Astrocyte of the spinal cord (primary cell): ENCODE data around the gene CLCNKB.

Experiments used
- DNase-seq: peaks from one replicate; pipeline ENCODE4 v3.0.0; 2011; ENCODE audit warnings: low read depth, low spot score
- H3K4me3 ChIP-seq: 2 replicates; pipeline ENCODE4 v1.5.1; 2011; ENCODE audit warnings: low read depth, mild to moderate bottlenecking, low read length, moderate library complexity
- in situ Hi-C: cut with HindIII; loops from 2 replicates; pipeline ENCODE4 v1.10.0; 2017; ENCODE audit warnings: low sequenced_read_pairs
- TF ChIP-seq, protein P1 (sequence below): IDR thresholded peaks from 2 replicates; pipeline ENCODE4 v1.5.1; 2012; ENCODE audit warnings: low read depth, mild to moderate bottlenecking, low read length, inconsistent platforms

CLCNKB gene

GRCh38 chr1:16015491-16015890, 28.1 kb upstream of the CLCNKB start:
- H3K4me3 ChIP-seq, result no peak overlapping the region
- no peak for DNase-seq
- in situ Hi-C loops, result no loop called here
- TF ChIP-seq, protein P1, sequence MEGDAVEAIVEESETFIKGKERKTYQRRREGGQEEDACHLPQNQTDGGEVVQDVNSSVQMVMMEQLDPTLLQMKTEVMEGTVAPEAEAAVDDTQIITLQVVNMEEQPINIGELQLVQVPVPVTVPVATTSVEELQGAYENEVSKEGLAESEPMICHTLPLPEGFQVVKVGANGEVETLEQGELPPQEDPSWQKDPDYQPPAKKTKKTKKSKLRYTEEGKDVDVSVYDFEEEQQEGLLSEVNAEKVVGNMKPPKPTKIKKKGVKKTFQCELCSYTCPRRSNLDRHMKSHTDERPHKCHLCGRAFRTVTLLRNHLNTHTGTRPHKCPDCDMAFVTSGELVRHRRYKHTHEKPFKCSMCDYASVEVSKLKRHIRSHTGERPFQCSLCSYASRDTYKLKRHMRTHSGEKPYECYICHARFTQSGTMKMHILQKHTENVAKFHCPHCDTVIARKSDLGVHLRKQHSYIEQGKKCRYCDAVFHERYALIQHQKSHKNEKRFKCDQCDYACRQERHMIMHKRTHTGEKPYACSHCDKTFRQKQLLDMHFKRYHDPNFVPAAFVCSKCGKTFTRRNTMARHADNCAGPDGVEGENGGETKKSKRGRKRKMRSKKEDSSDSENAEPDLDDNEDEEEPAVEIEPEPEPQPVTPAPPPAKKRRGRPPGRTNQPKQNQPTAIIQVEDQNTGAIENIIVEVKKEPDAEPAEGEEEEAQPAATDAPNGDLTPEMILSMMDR, result no peak

DNA sequence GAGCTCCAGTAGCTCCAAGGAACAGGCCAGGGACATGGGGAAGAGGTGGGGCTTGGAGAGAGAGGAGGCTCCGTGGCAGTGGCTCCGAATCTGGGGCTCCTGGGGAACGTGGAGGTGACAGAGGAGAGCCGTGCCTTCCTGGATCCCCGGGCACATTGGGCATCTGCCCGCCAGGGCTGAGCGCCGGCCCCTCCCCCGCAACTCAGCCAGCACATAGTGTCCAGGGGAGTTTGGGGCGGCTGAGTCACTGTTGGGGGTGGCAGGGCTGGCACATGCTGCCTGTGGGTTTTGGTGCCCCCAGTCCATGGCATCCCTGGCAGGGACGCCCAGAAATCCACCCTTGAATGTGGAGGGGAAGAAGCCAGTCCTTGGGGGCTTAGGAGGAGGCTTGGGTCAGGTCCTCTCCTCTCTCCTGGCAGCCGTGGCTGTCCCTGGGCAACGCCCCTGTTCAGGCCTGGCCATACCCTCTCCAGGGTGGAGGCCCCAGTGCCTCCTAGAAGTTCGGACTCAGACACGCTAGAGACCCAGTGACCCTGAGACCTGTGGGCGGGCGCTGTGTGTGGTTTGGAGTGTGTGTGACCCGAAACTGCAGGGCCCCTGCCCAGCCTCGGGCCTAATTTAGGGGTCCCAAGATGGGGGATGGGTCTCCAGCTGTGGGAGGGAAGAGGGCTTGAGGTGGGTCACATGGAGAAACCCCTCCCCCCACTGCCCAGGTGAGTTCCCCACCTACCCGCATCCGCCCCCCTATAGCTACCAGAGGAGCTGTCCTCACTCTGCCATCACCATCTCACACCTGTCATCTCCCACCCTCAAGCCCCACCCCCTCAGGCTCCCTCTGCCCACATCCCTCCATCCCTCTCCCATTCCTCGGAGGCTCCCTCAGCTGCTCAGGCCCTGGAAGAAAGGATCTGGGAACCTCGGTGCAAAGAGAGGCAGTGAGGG, 27.4 kb upstream of the CLCNKB start:
- in situ Hi-C loops, result no loop called here
- TF ChIP-seq, protein P1, result no peak
- no peak overlapping the region for H3K4me3 ChIP-seq
- no peak for DNase-seq

DNA sequence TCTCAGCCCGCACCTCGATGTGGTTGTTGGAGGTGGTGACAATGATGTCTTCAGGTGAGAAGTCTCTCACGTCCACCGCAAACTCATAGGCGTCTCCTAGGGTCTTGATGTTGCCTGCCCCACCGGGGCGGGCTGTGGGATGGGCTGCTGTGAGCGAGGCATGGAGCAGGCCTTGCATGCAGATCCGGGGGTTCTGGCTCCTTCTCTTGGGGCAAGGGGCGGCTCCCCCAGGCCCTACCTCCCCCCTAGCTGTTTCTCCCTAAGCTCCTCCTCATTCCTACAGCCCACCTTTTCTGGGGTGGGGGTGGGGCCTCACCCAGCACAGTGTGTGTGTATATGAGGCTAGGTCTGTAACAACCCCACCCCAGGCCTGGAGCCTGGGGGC, 26.5 kb upstream of the CLCNKB start:
- no peak for DNase-seq
- in situ Hi-C loops, result no loop called here
- H3K4me3 ChIP-seq, result no peak overlapping the region
- TF ChIP-seq, protein P1, result no peak

DNA sequence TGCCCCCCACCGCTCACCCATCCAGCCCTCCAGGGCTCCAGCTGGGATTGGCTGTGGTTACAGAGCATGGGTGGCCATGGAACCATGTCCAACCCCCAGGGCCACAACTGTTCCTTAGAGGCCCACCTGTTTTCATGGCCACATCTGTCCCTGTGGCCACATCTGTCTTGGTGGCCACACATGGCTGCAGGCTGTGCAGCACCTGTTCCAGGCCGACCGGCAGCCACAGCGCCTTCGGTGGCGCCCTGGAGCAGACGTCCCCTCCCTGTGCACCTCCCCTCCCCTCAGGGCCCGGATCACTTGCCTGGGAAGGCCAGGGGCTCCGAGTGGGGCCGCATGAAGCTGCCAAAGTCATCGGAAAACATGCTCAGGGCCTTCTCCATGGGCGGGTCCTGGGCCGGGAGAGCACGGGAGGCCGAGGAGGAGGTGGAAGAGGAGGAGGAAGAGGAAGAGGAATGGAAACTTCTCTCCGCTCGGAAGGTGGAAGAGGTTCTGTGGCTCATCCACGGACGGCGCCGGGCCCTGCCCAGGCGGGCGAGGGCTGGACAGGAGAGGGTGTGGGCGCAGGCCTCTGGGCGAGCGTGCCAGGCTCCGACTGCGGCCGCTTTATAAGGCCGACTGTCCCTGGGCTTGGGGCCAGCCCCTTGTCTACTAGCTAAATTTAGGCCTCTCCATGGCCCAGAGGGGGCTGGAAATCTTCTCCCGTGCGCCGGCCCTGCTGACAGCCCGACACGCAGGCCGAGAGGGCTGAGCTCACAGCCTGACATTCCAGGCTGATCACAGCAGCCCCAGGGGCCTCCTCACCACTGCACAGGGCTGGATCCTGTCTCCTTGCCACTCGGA, 25.9 kb upstream of the CLCNKB start, which contains the start of gene HSPB7:
Gene HSPB7 (minus strand): TSS at position 583 of the 843 bp plus-strand sequence. CDS start 80 bp downstream, at position 503.
- TF ChIP-seq, protein P1, result peak; percentile 2
- no peak within 1 kb of the TSS for H3K4me3 ChIP-seq
- in situ Hi-C loops, result no loop called here
- peak; percentile 30 for DNase-seq

GRCh38 chr1:16018308-16018707, 25.3 kb upstream of the CLCNKB start:
- H3K4me3 ChIP-seq, result no peak overlapping the region
- in situ Hi-C loops, result no loop called here
- TF ChIP-seq, protein P1, result no peak
- no peak for DNase-seq
